Measurements from ENCODE around the gene CYP2C18. TPM values are rescaled to one million over a fixed set of nuclear protein-coding genes. Genes with fewer than 3 reads are reported as not detected.
"Not testable (repeated sequence)": the region's sequence is repeated elsewhere in the genome, so short reads cannot be mapped to it uniquely, and the experiment has no call there.

CYP2C18 gene
- total and polyA plus RNA-seq, 2 donors (not counting 1 experiment from before 2014, with no cell fraction given) = not detected

GRCh38 chr10:94762393-94762792 is 78.9 kb downstream of the CYP2C18 start, which contains the start of gene CYP2C19:
TSS of gene CYP2C19 (plus strand) at chr10:94762681. CDS start at chr10:94762706, 25 bp downstream.
- DNase-seq (no peak), ATAC-seq (ENCODE audit: low read depth) (no peak)
- H4K20me1 ChIP-seq (ENCODE audit: control insufficient read depth, insufficient read depth, low read length, poor library complexity, severe bottlenecking) = no peaks in the 10 kb centered on the region
- no peak within 1 kb of the TSS for H3K4me2 ChIP-seq (replicated peaks; ENCODE audit: low read depth, low read length, poor library complexity, severe bottlenecking)
- no peak within 1 kb of the TSS for H2AFZ ChIP-seq (ENCODE audit: insufficient read depth, low read depth, low read length, poor library complexity, severe bottlenecking)
- peaks cover 0 to 8% (median 1%) of the 10 kb centered on the region in 3 donors for H3K9me3 ChIP-seq (ENCODE audit: control extremely low read depth in 1 of 3, control insufficient read depth in 2 of 3, insufficient read depth in 1 of 3, low read length in 2 of 3)
- WGBS (ENCODE audit: insufficient coverage) = no CpG with 5 or more reads among the region's 3 CpGs
- POLR2A ChIA-PET = no interaction called here
- no peak for TF ChIP-seq EZH2 (IDR thresholded peaks at IDR 0.05; ENCODE audit: borderline replicate concordance, insufficient read depth, low read depth, low read length, poor library complexity, severe bottlenecking)
- TF ChIP-seq, protein P1, sequence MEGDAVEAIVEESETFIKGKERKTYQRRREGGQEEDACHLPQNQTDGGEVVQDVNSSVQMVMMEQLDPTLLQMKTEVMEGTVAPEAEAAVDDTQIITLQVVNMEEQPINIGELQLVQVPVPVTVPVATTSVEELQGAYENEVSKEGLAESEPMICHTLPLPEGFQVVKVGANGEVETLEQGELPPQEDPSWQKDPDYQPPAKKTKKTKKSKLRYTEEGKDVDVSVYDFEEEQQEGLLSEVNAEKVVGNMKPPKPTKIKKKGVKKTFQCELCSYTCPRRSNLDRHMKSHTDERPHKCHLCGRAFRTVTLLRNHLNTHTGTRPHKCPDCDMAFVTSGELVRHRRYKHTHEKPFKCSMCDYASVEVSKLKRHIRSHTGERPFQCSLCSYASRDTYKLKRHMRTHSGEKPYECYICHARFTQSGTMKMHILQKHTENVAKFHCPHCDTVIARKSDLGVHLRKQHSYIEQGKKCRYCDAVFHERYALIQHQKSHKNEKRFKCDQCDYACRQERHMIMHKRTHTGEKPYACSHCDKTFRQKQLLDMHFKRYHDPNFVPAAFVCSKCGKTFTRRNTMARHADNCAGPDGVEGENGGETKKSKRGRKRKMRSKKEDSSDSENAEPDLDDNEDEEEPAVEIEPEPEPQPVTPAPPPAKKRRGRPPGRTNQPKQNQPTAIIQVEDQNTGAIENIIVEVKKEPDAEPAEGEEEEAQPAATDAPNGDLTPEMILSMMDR (IDR thresholded peaks at IDR 0.05) = no peak
- no peak within 1 kb of the TSS for H3K27ac ChIP-seq (ENCODE audit: low read length in 2 of 2)
- no peaks in the 10 kb centered on the region for H3K4me1 ChIP-seq (ENCODE audit: control insufficient read depth in 2 of 2, insufficient read depth in 2 of 2, low read length in 2 of 2)
- H3K9ac ChIP-seq (ENCODE audit: low read length) = no peak within 1 kb of the TSS
- H3K79me2 ChIP-seq (ENCODE audit: control insufficient read depth, insufficient read depth, low read length) = no peaks in the 10 kb centered on the region
- H3K4me3 ChIP-seq (ENCODE audit: control extremely low read depth in 1 of 5, extremely low read depth in 1 of 5, insufficient read depth in 1 of 5, low read depth in 2 of 5, low read length in 4 of 5) = no peak within 1 kb of the TSS
- no peaks in the 10 kb centered on the region for H3K36me3 ChIP-seq (replicated peaks in 1 of 2; ENCODE audit: control extremely low read depth in 1 of 2, control insufficient read depth in 1 of 2, extremely low read depth in 1 of 2, insufficient read depth in 2 of 2, low read length in 1 of 2)
- Mint-ChIP-seq H3K27me3 (no peaks in the 10 kb centered on the region), H3K27ac (no peak within 1 kb of the TSS), H3K9me3 (ENCODE audit: insufficient read depth) (no peaks in the 10 kb centered on the region), H3K4me1 (no peaks in the 10 kb centered on the region), H3K4me3 (no peak within 1 kb of the TSS)
- CTCF ChIA-PET = no interaction called here
- H3K27me3 ChIP-seq (replicated peaks in 1 of 4; ENCODE audit: control extremely low read depth in 1 of 4, control insufficient read depth in 3 of 4, insufficient read depth in 4 of 4, low read length in 3 of 4) = no peaks in the 10 kb centered on the region
- intact Hi-C loops (cut with micrococcal nuclease) = no loop called here

DNA sequence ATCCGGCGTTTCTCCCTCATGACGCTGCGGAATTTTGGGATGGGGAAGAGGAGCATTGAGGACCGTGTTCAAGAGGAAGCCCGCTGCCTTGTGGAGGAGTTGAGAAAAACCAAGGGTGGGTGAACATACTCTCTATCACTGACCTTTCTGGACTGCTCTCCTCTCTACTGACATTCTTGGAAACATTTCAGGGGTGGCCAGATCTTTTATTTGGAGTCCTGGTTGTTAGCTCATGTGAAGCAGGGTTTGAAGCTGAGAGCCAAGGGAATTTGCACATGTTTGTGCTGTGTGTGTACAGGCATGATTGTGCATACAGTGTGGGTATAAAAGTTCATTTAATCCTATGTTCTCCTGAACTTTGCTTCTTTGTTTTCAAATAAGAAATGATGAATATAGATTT is 91.9 kb downstream of the CYP2C18 start:
- H3K27me3 ChIP-seq (replicated peaks in 1 of 4; ENCODE audit: control extremely low read depth in 1 of 4, control insufficient read depth in 3 of 4, insufficient read depth in 4 of 4, low read length in 3 of 4); H3K27ac ChIP-seq (ENCODE audit: low read length in 2 of 2); DNase-seq; H3K79me2 ChIP-seq (ENCODE audit: control insufficient read depth, insufficient read depth, low read length); H3K4me3 ChIP-seq (ENCODE audit: control extremely low read depth in 1 of 5, extremely low read depth in 1 of 5, insufficient read depth in 1 of 5, low read depth in 2 of 5, low read length in 4 of 5); H3K9me3 ChIP-seq (ENCODE audit: control extremely low read depth in 1 of 3, control insufficient read depth in 2 of 3, insufficient read depth in 1 of 3, low read length in 2 of 3); H3K36me3 ChIP-seq (replicated peaks in 1 of 2; ENCODE audit: control extremely low read depth in 1 of 2, control insufficient read depth in 1 of 2, extremely low read depth in 1 of 2, insufficient read depth in 2 of 2, low read length in 1 of 2); POLR2A ChIA-PET; H3K9ac ChIP-seq (ENCODE audit: low read length); H2AFZ ChIP-seq (ENCODE audit: insufficient read depth, low read depth, low read length, poor library complexity, severe bottlenecking); H3K27me3 Mint-ChIP-seq; H3K27ac Mint-ChIP-seq; ATAC-seq (ENCODE audit: low read depth); H4K20me1 ChIP-seq (ENCODE audit: control insufficient read depth, insufficient read depth, low read length, poor library complexity, severe bottlenecking); H3K4me3 Mint-ChIP-seq; H3K4me1 ChIP-seq (ENCODE audit: control insufficient read depth in 2 of 2, insufficient read depth in 2 of 2, low read length in 2 of 2); intact Hi-C loops (cut with micrococcal nuclease); H3K4me1 Mint-ChIP-seq; CTCF ChIA-PET; H3K9me3 Mint-ChIP-seq (ENCODE audit: insufficient read depth); H3K4me2 ChIP-seq (replicated peaks; ENCODE audit: low read depth, low read length, poor library complexity, severe bottlenecking): not testable (repeated sequence)
- no CpG with 5 or more reads among the region's 6 CpGs for WGBS (ENCODE audit: insufficient coverage)
